COR-L47 (cell line): ENCODE data around the gene VEPH1.

Source experiments
- DNase-seq: peaks from one replicate; lab custom pipeline; 2025; lab: John Stamatoyannopoulos, UW

Gene VEPH1

GRCh38 chr3:157502916-157503595, at the start of gene VEPH1:
Gene VEPH1, minus strand, starts transcription at chr3:157503416. Its CDS starts 8,067 bp downstream, at chr3:157495349.
- DNase-seq = no peak

- DNase-seq = no peak
Measured at GRCh38 chr3:157551961-157552360, 48.7 kb upstream of the VEPH1 start.

GRCh38 chr3:157549498-157549897, 46.3 kb upstream of the VEPH1 start:
- DNase-seq = no peak

GRCh38 chr3:157544501-157545130, 41.4 kb upstream of the VEPH1 start:
- no peak for DNase-seq

GRCh38 chr3:157543501-157544035, 40.4 kb upstream of the VEPH1 start:
- DNase-seq = no peak

GRCh38 chr3:157542711-157543500, 39.7 kb upstream of the VEPH1 start:
- DNase-seq = peak; percentile 18

GRCh38 chr3:157541506-157542236, 38.5 kb upstream of the VEPH1 start:
- DNase-seq = no peak

- DNase-seq = no peak
Measured at GRCh38 chr3:157540656-157541055, 37.4 kb upstream of the VEPH1 start.

GRCh38 chr3:157535667-157536066, 32.5 kb upstream of the VEPH1 start:
- no peak for DNase-seq

GRCh38 chr3:157534725-157535161, 31.5 kb upstream of the VEPH1 start:
- DNase-seq = no peak

- DNase-seq = no peak
Measured at GRCh38 chr3:157533298-157534070, 30.3 kb upstream of the VEPH1 start.

- DNase-seq = peak; percentile 86
Measured at GRCh38 chr3:157532529-157533297, 29.5 kb upstream of the VEPH1 start.

- no peak for DNase-seq
Measured at GRCh38 chr3:157531771-157532170, 28.6 kb upstream of the VEPH1 start.

GRCh38 chr3:157531301-157531660, 28.1 kb upstream of the VEPH1 start:
- no peak for DNase-seq

GRCh38 chr3:157530637-157531300, 27.6 kb upstream of the VEPH1 start:
- no peak for DNase-seq

GRCh38 chr3:157529751-157530150, 26.5 kb upstream of the VEPH1 start:
- DNase-seq = no peak

- no peak for DNase-seq
Measured at GRCh38 chr3:157529085-157529484, 25.9 kb upstream of the VEPH1 start.

- DNase-seq = no peak
Measured at GRCh38 chr3:157527131-157527881, 24.1 kb upstream of the VEPH1 start.

- no peak for DNase-seq
Measured at GRCh38 chr3:157526036-157526435, 22.8 kb upstream of the VEPH1 start.
